Thyroid gland (tissue), 4 donors: ENCODE measurements around the gene CRIM1. TPM values are rescaled to one million over a fixed set of nuclear protein-coding genes. Genes with fewer than 3 reads are reported as not detected.

Experiments used
- DNase-seq, 2 donors: peaks; one replicate each; pipeline ENCODE4 v3.0.0-alpha.2; 2019
- H3K27ac ChIP-seq, 3 donors: fragments of 200-600 bp; sonication (generic); 1 replicate in 2 of 3; 2 replicates in 1 of 3; pipeline ENCODE4 v1.5.1; 2016 to 2019; ENCODE audit warnings: mild to moderate bottlenecking in 1 of 3, moderate library complexity in 1 of 3
- H3K27me3 ChIP-seq: fragments of 200-600 bp; sonication (generic); one replicate; pipeline ENCODE4 v1.5.1; 2019
- H3K36me3 ChIP-seq, 2 donors: fragments of 200-600 bp; sonication (generic); one replicate each; pipeline ENCODE4 v1.5.1; 2016 to 2019
- H3K4me1 ChIP-seq, 2 donors: fragments of 200-600 bp; sonication (generic); one replicate each; pipeline ENCODE4 v1.5.1; 2017 to 2019
- H3K4me3 ChIP-seq, 3 donors: fragments of 200-600 bp; sonication (generic); replicated peaks in 1 of 3; 1 replicate in 2 of 3; 2 replicates in 1 of 3; pipeline ENCODE4 v1.5.1; 2016; ENCODE audit warnings: mild to moderate bottlenecking in 1 of 3
- H3K9me3 ChIP-seq: fragments of 200-600 bp; sonication (generic); one replicate; pipeline ENCODE4 v1.5.1; 2017
- POLR2A ChIP-seq, 2 donors: fragments of 450-650 bp; IDR thresholded peaks; one replicate each; pipeline ENCODE4 v1.6.1; 2017; ENCODE audit warnings: antibody characterized with exemption in 2 of 2, mild to moderate bottlenecking in 2 of 2, moderate library complexity in 1 of 2
- WGBS, 2 donors: methylation state at CpG; one replicate each; pipeline ENCODE4 v1.1.5; 2017; 5-methylcytosine and 5-hydroxymethylcytosine counted together
- intact Hi-C: fragments of 100-400 bp; cut with DNase I; formaldehyde crosslinking; loops from one replicate; pipeline ENCODE4 v1.15.1; 2023
- total RNA-seq, 4 donors: library from RNA; depleted of rRNA; stranded (reverse); fragments of >200 nt; gene quantifications; one replicate each; pipeline ENCODE4 v1.2.3, GENCODE V29; 2016
- TF ChIP-seq, protein P1 (sequence below), 6 experiments: fragments of 200-600 bp in 3 of 6; fragments of 450-650 bp in 3 of 6; sonication (generic) in 3 of 6; IDR thresholded peaks; one replicate each; pipeline ENCODE4 v1.5.1; 2016 to 2019; ENCODE audit warnings: antibody characterized with exemption in 6 of 6, mild to moderate bottlenecking in 2 of 6, inconsistent platforms in 1 of 6, moderate library complexity in 1 of 6

Gene CRIM1
- total RNA-seq, 4 donors from 2014 or later, result 49.5 to 104 (median 71.5) TPM

DNA sequence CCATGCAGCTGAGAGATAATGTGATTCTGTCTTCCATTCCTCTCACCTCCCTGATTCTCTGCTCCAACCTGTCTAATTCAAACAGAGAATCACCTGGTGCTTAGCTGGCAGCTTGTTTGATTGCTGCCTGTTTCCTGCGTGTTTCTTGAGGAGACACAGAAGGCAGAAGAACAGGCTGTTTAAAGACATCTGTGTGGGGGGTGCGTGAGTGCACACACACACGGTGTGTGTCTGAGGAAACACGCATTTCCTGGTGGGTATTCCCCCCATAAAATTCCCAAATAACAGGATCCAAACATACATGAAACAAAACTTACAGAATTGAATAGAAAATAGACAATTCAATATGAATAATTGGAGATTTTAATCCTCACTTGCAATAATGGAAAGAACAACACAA is 29.3 kb upstream of the CRIM1 start:
- H3K4me3 ChIP-seq, result no peak overlapping the region
- TF ChIP-seq POLR2A (IDR thresholded peaks at IDR 0.05), result no peak
- TF ChIP-seq, protein P1, sequence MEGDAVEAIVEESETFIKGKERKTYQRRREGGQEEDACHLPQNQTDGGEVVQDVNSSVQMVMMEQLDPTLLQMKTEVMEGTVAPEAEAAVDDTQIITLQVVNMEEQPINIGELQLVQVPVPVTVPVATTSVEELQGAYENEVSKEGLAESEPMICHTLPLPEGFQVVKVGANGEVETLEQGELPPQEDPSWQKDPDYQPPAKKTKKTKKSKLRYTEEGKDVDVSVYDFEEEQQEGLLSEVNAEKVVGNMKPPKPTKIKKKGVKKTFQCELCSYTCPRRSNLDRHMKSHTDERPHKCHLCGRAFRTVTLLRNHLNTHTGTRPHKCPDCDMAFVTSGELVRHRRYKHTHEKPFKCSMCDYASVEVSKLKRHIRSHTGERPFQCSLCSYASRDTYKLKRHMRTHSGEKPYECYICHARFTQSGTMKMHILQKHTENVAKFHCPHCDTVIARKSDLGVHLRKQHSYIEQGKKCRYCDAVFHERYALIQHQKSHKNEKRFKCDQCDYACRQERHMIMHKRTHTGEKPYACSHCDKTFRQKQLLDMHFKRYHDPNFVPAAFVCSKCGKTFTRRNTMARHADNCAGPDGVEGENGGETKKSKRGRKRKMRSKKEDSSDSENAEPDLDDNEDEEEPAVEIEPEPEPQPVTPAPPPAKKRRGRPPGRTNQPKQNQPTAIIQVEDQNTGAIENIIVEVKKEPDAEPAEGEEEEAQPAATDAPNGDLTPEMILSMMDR (IDR thresholded peaks at IDR 0.05), result no peak
- no peaks in the 10 kb centered on the region for H3K36me3 ChIP-seq
- intact Hi-C loops, result no loop called here
- WGBS, 2 donors, result 73 to 75% methylated on average over 4 of the region's 4 CpGs
- no peaks in the 10 kb centered on the region for H3K9me3 ChIP-seq
- no peak overlapping the region for H3K27ac ChIP-seq
- H3K4me1 ChIP-seq, result peaks cover 3 to 15% of the 10 kb centered on the region in 2 donors
- H3K27me3 ChIP-seq, result no peaks in the 10 kb centered on the region
- DNase-seq, result no peak

DNA sequence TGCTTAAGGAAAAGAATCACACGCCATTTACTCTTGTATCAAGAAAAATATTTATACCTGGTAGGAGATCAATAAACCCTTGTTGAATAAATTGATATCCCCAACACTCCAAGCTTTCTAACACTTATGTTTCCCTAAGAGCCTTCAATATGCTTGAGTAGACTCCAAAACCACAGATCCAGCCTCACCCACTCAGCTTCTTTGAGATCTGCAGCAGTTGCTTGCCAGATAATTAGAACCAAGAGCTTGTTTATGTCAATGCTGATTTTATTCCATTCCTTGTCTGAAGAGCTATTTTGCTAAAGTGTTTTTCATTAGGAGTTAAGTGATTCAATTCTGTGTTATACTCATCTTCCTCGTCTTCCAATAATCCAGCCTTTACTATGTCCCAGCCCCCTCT is 26.3 kb upstream of the CRIM1 start:
- TF ChIP-seq, protein P1 (IDR thresholded peaks at IDR 0.05), result no peak
- TF ChIP-seq POLR2A (IDR thresholded peaks at IDR 0.05), result no peak
- 65 to 84% methylated on average over 2 of the region's 2 CpGs for WGBS, 2 donors
- intact Hi-C loops, result no loop called here

DNA sequence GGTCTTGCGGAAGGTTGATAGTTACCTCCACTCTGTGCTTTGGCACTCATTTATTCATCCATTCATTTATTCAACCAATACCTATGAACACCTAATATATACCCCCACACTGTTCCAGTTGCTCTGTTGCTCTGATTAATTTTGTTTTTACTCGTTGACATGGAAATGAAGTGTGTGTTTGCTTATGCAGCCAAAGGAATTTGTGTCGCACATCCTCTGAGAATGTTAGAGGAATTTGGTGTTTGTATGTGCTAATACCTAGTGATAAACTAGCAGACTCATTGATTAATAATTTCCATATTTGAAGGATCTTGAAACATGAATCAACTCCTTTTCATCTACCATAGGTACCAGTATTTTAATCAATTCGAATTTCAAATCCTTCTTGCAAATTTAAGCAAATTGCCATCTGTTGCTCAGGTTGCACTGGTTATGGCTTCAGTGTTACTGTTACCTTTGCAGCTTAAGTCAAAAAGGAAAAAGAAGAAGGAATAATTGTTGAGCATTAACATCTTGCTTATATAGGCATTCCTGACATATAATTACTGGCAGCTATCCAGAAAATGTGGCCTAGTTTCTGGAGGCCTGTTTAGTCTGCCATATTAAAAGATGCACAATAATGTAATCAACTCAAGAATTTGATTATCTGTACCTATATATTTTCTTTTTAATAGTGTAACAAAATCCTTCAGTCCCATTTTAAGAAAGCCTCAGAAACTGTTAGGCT is 25.7 kb upstream of the CRIM1 start:
- Histone ChIP-seq H3K4me1 (peaks cover 3 to 15% of the 10 kb centered on the region in 2 donors), H3K27me3 (no peaks in the 10 kb centered on the region), H3K9me3 (no peaks in the 10 kb centered on the region), H3K27ac (peak overlapping the region in 2 of 3 donors; percentile 11 to 29), H3K36me3 (no peaks in the 10 kb centered on the region), H3K4me3 (no peak overlapping the region)
- WGBS, 2 donors, result 73 to 76% methylated on average over 4 of the region's 4 CpGs
- TF ChIP-seq, protein P1 (IDR thresholded peaks at IDR 0.05), result no peak
- no peak for TF ChIP-seq POLR2A (IDR thresholded peaks at IDR 0.05)
- no peak for DNase-seq
- intact Hi-C loops, result no loop called here

More for the DNA sequence above, 26.3 kb upstream of the CRIM1 start:
- Histone ChIP-seq H3K4me3 (no peak overlapping the region), H3K4me1 (peaks cover 3 to 15% of the 10 kb centered on the region in 2 donors), H3K36me3 (no peaks in the 10 kb centered on the region), H3K27me3 (no peaks in the 10 kb centered on the region), H3K9me3 (no peaks in the 10 kb centered on the region), H3K27ac (no peak overlapping the region)
- DNase-seq, result no peak

DNA sequence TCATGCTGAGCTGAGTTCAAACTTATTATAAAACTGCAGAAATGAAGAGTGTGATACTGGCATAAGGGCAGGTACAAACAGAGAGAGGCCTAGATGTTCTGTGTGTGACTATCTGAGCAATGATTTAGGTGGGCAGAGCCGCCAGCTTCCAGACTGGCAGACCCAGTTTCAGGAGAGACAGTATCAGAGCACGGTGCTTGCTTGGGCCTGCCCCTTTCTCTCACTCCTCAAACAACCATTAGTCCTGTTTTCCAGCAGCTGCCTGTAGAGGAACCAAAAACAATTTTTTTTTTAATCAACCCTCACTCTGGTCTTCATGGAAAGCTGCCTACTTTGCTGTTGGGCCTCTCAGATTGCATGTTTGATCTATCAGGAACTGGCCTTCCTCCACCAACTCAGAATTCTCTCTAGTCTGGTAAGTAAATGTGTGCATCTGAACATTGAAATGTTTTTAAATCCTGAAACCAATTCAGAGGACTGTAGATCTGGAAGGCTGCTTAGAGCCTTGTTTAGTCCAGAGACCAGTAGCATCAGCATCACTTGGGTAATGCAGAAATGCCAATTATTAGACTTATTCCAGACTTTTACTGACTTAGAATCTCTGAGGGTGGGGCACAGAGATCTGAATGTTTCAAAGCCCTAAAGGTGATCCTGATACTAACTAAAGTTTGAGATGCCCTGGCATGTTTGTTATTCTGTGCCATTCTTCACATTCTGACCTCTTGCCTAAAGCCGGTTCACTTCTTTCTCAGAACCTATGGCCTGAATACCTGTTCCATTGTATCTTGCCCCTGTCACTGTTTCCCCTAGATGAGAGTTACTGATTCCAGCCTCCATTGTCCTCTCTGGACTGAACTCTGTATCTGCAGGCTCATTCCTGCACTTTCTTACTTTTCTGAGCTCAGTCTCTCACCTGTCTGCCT is 24.8 kb upstream of the CRIM1 start:
- no peak overlapping the region for H3K4me3 ChIP-seq
- H3K27me3 ChIP-seq, result no peaks in the 10 kb centered on the region
- 74 to 91% methylated on average over 3 of the region's 3 CpGs for WGBS, 2 donors
- intact Hi-C loops, result no loop called here
- TF ChIP-seq, protein P1 (IDR thresholded peaks at IDR 0.05), result no peak
- TF ChIP-seq POLR2A (IDR thresholded peaks at IDR 0.05), result no peak
- no peak for DNase-seq
- peak overlapping the region in 2 of 3 donors; percentile 11 to 29 for H3K27ac ChIP-seq
- H3K9me3 ChIP-seq, result no peaks in the 10 kb centered on the region
- H3K36me3 ChIP-seq, result no peaks in the 10 kb centered on the region
- H3K4me1 ChIP-seq, result peaks cover 3 to 15% of the 10 kb centered on the region in 2 donors
